HL-60 (cell line): ENCODE measurements around the gene RGS8.

Experiments
- POLR2AphosphoS5 ChIP-seq: IDR thresholded peaks from 2 replicates; pipeline ENCODE4 v1.6.1; 2012; ENCODE audit warnings: low read depth
- SPI1 ChIP-seq: IDR thresholded peaks from 2 replicates; pipeline ENCODE4 v1.6.1; 2012; ENCODE audit warnings: low read depth, mild to moderate bottlenecking, borderline replicate concordance

DNA sequence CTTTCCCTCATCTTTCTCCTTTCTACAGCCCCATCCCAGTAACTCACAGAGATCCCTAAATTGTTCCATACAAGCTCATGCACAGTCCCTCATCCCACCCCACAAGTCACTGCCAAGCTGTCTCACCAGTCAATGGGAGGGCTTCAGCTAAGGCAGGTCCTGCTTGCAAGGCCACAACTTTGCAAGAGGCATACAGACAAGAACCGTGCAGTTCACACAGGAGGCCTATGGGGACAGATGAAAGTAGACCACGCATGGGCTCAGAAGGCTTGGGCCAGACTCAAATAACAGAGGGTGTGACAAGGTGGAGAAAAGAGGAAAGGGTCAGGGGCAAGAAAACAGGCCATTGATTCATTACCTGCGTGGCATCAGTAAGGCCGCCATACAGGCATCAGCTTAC lies 15.1 kb downstream of the RGS8 start:
- no peak for TF ChIP-seq POLR2AphosphoS5
- no peak for TF ChIP-seq SPI1
